LNCaP clone FGC (cell line): ENCODE data around the gene SNX21.
"Not testable (repeated sequence)": the region's sequence is repeated elsewhere in the genome, so short reads cannot be mapped to it uniquely, and the experiment has no call there.

Experiments
- DNase-seq: peaks from one replicate; pipeline ENCODE4 v3.0.0-alpha.2; 2011; ENCODE audit warnings: low read depth
- H3K4me3 ChIP-seq: 2 replicates; pipeline ENCODE4 v1.5.1; 2011; ENCODE audit warnings: mild to moderate bottlenecking, low read depth, low read length, control low read depth
- TF ChIP-seq, protein P1 (sequence below): IDR thresholded peaks from 2 replicates; pipeline ENCODE4 v1.5.1; 2012; ENCODE audit warnings: mild to moderate bottlenecking; ENCODE audit not compliant: control insufficient read depth, insufficient read depth; ENCODE audit errors: extremely low read depth

SNX21 gene

DNA sequence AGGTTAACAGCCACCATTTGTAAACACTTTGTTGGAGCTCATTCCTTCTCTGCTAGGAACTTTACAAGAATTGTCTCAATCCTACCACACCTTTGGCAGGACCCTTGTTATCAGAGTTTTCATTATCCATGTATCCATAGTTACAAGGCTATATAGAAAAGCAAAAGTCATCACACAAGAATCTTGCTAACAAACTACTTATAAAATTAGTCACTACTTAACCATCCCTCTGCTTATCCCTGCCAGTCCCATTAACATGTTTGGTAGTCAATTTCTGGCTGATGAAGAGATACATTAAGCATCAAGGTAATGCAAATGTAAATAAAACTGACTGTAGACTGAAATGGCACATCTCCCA lies 34.2 kb downstream of the SNX21 start:
- no peak for DNase-seq
- TF ChIP-seq, protein P1, sequence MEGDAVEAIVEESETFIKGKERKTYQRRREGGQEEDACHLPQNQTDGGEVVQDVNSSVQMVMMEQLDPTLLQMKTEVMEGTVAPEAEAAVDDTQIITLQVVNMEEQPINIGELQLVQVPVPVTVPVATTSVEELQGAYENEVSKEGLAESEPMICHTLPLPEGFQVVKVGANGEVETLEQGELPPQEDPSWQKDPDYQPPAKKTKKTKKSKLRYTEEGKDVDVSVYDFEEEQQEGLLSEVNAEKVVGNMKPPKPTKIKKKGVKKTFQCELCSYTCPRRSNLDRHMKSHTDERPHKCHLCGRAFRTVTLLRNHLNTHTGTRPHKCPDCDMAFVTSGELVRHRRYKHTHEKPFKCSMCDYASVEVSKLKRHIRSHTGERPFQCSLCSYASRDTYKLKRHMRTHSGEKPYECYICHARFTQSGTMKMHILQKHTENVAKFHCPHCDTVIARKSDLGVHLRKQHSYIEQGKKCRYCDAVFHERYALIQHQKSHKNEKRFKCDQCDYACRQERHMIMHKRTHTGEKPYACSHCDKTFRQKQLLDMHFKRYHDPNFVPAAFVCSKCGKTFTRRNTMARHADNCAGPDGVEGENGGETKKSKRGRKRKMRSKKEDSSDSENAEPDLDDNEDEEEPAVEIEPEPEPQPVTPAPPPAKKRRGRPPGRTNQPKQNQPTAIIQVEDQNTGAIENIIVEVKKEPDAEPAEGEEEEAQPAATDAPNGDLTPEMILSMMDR: no peak
- no peak overlapping the region for H3K4me3 ChIP-seq

DNA sequence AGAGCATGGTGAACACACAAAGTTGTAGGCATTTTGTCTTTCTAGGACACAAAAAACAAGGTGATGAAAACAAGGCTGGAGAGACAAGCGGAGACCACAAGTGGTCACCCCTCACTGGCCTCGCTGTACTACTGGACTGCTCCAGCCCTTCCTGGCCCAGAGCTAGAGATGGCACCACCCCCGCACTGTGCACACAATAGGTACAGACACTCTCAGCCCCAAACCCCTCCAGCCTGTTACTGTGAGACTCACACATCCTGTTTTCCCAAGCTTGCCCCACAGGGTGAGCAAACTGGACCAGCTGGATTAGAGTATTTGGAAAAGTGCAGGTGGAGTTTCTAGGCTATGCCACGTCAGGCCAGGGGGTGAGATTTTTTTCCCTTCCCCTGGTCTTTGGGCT lies 39.0 kb downstream of the SNX21 start:
- no peak overlapping the region for H3K4me3 ChIP-seq
- TF ChIP-seq, protein P1: no peak
- peak; percentile 18 for DNase-seq

DNA sequence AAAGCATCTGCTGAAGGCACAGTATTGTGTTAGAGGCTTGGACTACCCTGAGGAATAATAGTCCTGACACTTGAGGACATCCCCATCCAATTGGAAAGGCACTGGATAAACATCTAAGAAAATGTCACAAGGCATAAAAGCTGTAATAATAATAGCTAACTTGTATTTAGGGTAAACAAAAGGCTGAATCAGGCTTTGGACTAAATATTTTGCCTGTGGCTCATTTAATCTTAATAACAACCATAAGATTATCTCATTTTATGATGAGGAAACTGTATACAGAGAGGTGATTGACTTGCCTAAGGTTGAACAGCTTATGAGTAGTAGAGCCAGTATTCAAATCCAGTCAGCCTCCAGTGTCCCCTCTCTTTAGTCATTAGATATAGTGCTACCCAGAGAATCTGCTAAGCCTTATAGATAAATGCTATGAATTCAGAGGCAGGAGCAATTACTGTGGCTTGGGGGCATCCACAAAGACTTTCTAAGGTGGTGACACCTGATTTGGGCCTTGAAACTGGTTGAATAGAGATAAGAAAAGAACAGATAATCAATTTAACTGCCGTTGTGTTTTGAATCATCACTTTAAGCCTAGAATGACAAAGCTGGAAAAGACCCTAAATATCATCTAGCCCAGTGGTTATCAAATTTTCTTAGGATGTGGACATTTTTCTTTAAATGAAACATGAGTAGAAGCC lies 40.0 kb downstream of the SNX21 start:
- TF ChIP-seq, protein P1: no peak
- DNase-seq: no peak
- H3K4me3 ChIP-seq: no peak overlapping the region

DNA sequence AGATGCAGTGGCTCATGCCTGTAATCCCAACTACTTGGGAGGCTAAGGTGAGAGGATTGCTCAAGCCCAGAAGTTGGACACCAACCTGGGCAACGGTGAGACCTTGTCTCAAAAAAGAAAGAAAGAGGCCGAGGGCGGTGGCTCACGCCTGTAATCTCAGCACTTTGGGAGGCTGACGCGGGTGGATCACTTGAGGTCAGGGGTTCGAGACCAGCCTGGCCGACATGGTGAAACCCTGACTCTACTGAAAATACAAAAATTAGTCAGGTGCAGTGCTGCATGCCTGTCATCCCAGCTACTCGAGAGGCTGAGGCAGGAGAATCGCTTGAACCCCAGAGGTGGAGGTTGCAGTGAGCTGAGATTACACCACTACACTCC lies 40.5 kb downstream of the SNX21 start:
- not testable (repeated sequence) for DNase-seq, H3K4me3 ChIP-seq

DNA sequence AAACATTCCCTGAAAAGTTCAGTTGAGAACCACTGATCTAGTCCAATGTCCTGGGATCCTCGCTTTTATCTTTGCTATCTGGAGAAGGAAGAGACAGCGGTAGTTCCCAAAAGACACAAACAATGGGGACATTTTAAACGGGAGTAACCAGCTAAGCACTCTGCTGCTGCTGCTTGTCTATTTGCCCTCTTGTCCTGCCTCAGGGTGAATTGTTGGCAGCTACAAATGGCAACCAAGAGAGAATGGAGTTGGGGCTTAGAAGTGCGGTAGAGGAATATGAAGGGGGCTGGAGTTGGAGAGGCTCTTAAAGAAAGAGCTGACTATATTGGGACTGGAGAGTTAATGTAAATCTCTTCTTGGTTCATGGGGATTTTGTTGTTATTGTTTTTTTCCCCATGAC lies 41.0 kb downstream of the SNX21 start:
- DNase-seq: no peak
- H3K4me3 ChIP-seq: no peak overlapping the region
- TF ChIP-seq, protein P1: no peak

DNA sequence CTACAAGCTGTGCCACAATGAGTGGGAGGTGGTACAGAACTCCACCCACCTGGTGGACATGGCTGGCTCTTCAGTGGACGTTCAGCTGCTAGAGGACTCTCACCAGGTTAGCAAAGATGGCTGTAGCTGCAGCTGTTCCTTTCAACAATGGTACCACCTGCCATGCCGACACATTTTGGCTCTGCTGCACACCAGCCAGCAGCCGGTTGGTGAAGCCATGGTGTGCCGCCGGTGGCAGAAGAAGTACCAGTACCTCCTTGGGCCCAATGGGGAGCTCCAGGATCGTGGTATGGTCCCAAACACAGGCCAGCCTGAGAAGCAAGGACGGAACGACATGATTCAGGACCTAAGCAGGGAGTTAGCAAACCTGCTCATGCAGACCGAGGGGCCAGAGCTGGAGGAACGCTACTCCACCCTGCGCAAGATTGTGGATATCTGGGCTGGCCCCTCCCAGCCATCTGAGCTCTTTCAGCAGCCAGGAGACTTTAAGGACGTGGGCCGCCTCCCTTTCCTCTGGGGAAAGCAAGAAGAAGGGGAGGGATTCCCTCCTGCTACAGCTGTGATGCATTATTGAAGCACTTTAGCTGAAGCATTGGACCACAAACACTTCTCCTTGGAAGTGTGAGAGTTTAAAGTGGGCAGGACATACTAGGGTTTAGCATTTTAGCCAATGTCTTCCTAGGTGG lies 44.6 kb downstream of the SNX21 start:
- no peak for DNase-seq
- no peak overlapping the region for H3K4me3 ChIP-seq
- TF ChIP-seq, protein P1: no peak

DNA sequence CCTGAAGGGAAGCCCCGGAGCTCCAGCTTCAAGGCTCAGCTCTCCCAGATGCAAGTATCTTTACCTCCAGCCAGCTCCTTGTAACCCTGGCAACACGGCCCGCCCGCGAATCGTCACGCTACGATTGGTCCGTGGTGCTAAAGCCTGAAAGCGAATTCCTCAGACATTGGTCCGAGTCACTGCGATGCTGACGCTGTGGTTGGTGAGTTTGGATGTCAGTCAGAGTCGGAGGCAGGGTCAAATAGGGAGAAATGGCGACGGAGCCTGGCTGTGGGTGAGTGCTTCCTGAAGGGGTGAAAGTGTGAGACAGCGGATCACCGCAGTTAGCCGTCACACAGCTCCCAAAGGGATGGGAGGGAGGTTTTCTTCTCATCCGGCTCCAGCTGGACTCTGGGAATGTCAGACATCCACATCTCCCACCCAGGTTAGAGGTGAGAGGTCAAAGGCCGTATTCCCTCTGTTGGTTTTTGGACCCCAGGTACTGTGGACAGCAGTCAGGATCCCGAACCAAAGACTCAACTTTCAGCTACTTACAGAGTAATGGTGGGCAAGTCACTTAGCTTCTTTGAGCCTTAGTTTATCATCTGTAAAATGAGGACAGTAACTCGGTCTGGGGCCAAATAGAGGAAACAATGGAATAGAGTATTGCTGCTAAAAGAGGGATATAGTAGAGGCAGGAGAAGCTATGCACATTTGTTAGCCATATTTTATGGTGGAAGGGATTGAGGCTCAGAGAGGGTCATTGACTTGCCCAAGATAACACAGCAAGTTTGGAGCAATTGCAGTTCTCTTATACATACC lies 47.6 kb downstream of the SNX21 start, which contains the start of gene ZSWIM1:
TSS of gene ZSWIM1 (plus strand) at position 240 of the 801 bp plus-strand sequence. CDS start 1,366 bp downstream, outside the sequence.
- peak within 1 kb of the TSS; percentile 79 for H3K4me3 ChIP-seq
- DNase-seq: peak; percentile 97
- TF ChIP-seq, protein P1: no peak
